WTC11 (cell line): ENCODE results near the gene DDI2. TPM values are rescaled to one million over a fixed set of nuclear protein-coding genes. Genes with fewer than 3 reads are reported as not detected.
A peak's percentile ranks its signal among the peaks of the same experiment; 100 is the strongest.

Source experiments
- ATAC-seq: fragments of 200-7000 bp; cut with Tn5 transposase; 2 replicates; pipeline ENCODE4 v1.10.0; 2021; ENCODE audit warnings: mild to moderate bottlenecking, moderate library complexity
- CTCF ChIA-PET: fragments of 300-600 bp; sonication (Branson Sonifier 250); formaldehyde crosslinking; loops from one replicate; lab custom pipeline; 2021; ENCODE audit warnings: antibody characterized with exemption; lab: Charles Lee
- POLR2A ChIA-PET: fragments of 350-600 bp; sonication (Branson Sonifier 250); formaldehyde crosslinking; loops from one replicate; lab custom pipeline; 2021; ENCODE audit warnings: antibody characterized with exemption; lab: Charles Lee
- DNase-seq: peaks from one replicate; pipeline ENCODE4 v3.0.0; 2021; ENCODE audit warnings: low spot score
- H3K27ac Mint-ChIP-seq: 2 replicates; pipeline ENCODE4 v1.8.0; 2021; ENCODE audit warnings: mixed read lengths
- H3K27me3 Mint-ChIP-seq: 2 replicates; pipeline ENCODE4 v1.8.0; 2021; ENCODE audit warnings: low read depth, mild to moderate bottlenecking, moderate library complexity, mixed read lengths
- H3K36me3 Mint-ChIP-seq: 2 replicates; pipeline ENCODE4 v1.8.0; 2021; ENCODE audit warnings: mixed read lengths
- H3K4me1 Mint-ChIP-seq: 2 replicates; pipeline ENCODE4 v1.8.0; 2022; ENCODE audit warnings: mixed read lengths
- H3K4me3 Mint-ChIP-seq: 2 replicates; pipeline ENCODE4 v1.8.0; 2021; ENCODE audit warnings: mild to moderate bottlenecking, moderate library complexity, mixed read lengths
- H3K9me3 Mint-ChIP-seq: 2 replicates; pipeline ENCODE4 v1.8.0; 2021; ENCODE audit warnings: mixed read lengths
- ETV6 ChIP-seq: sonication (generic); formaldehyde crosslinking; IDR thresholded peaks from 2 replicates; pipeline ENCODE4 v1.8.1; 2022; ENCODE audit warnings: mild to moderate bottlenecking, missing genetic modification reagents
- FOXJ3 ChIP-seq: sonication (generic); formaldehyde crosslinking; IDR thresholded peaks from 2 replicates; pipeline ENCODE4 v1.9.0; 2021; ENCODE audit warnings: missing genetic modification reagents, mild to moderate bottlenecking, borderline replicate concordance
- FOXP1 ChIP-seq: sonication (generic); formaldehyde crosslinking; IDR thresholded peaks from 2 replicates; pipeline ENCODE4 v1.8.0; 2022; ENCODE audit warnings: missing genetic modification reagents, mild to moderate bottlenecking, moderate library complexity, borderline replicate concordance
- HMGA2 ChIP-seq: fragments of 250-450 bp; sonication (Bioruptor Pico); IDR thresholded peaks from 2 replicates; pipeline ENCODE4 v1.4.0; 2021; ENCODE audit warnings: mild to moderate bottlenecking, moderate library complexity
- JUN ChIP-seq: sonication (generic); formaldehyde crosslinking; IDR thresholded peaks from 2 replicates; pipeline ENCODE4 v1.8.0; 2023; ENCODE audit warnings: mild to moderate bottlenecking, missing genetic modification reagents
- NFATC4 ChIP-seq: fragments of 250-450 bp; sonication (Bioruptor Pico); IDR thresholded peaks from 2 replicates; pipeline ENCODE4 v1.9.0; 2021; ENCODE audit warnings: mild to moderate bottlenecking
- TEAD4 ChIP-seq: sonication (generic); formaldehyde crosslinking; IDR thresholded peaks from 2 replicates; pipeline ENCODE4 v1.8.0; 2022; ENCODE audit warnings: mild to moderate bottlenecking, missing genetic modification reagents
- total RNA-seq: library from RNA; stranded (reverse); gene quantifications from 3 replicates; pipeline ENCODE4 v1.2.3, GENCODE V29; 2021
- TF ChIP-seq, protein P1 (sequence below): sonication (generic); formaldehyde crosslinking; conservative IDR thresholded peaks from 2 replicates; pipeline ENCODE4 v1.8.1; 2023; ENCODE audit warnings: mild to moderate bottlenecking, low read depth, missing genetic modification reagents, moderate library complexity
- TF ChIP-seq, protein P2 (sequence below): sonication (generic); formaldehyde crosslinking; IDR thresholded peaks from 2 replicates; pipeline ENCODE4 v1.8.0; 2022; ENCODE audit warnings: mild to moderate bottlenecking, missing genetic modification reagents
- TF ChIP-seq, protein P3 (sequence below): sonication (generic); formaldehyde crosslinking; IDR thresholded peaks from 2 replicates; pipeline ENCODE4 v1.8.1; 2023; ENCODE audit warnings: mild to moderate bottlenecking, missing genetic modification reagents, moderate library complexity
- TF ChIP-seq, protein P4 (sequence below): sonication (generic); formaldehyde crosslinking; IDR thresholded peaks from 2 replicates; pipeline ENCODE4 v1.8.0; 2022; ENCODE audit warnings: mild to moderate bottlenecking, missing genetic modification reagents
- TF ChIP-seq, protein P5 (sequence below): sonication (generic); formaldehyde crosslinking; IDR thresholded peaks from 2 replicates; pipeline ENCODE4 v1.8.1; 2022; ENCODE audit warnings: low read depth, missing genetic modification reagents, borderline replicate concordance
- TF ChIP-seq, protein P6 (sequence below): sonication (generic); formaldehyde crosslinking; IDR thresholded peaks from 2 replicates; pipeline ENCODE4 v1.8.1; 2023; ENCODE audit warnings: mild to moderate bottlenecking, missing genetic modification reagents

DDI2 gene
- total RNA-seq, 1 experiment from 2014 or later = 34.2 TPM

DNA sequence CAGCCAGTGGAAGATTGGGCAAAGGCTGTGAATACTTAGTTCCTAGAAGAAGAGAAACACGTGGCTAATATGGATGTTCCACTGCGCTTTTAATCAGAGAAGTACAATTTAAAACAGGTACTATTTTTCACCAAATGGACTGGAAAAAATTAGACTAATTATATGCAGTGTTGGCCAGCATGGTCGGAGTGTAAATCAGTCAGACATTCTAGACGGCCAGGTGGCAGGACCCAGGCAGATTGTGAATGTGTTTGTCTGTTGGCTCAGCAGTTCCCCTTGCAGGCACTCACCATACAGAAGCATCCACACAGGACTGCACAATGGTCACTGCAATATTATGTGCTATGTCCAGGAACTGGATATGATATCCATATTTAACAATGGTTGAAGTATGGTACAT lies 94.9 kb downstream of the DDI2 start:
- ChIA-PET CTCF (interaction anchor here (0.7 kb wide), 1 partner anchor 100 kb away, joined by 7 read pairs; no protein-coding TSS in a partner anchor), POLR2A (no interaction called here)
- TF ChIP-seq FOXJ3 (no peak), HMGA2 (CRISPR knock-in tag) (no peak), FOXP1 (no peak), TEAD4 (CRISPR knock-in tag) (no peak)
- TF ChIP-seq, protein P1, sequence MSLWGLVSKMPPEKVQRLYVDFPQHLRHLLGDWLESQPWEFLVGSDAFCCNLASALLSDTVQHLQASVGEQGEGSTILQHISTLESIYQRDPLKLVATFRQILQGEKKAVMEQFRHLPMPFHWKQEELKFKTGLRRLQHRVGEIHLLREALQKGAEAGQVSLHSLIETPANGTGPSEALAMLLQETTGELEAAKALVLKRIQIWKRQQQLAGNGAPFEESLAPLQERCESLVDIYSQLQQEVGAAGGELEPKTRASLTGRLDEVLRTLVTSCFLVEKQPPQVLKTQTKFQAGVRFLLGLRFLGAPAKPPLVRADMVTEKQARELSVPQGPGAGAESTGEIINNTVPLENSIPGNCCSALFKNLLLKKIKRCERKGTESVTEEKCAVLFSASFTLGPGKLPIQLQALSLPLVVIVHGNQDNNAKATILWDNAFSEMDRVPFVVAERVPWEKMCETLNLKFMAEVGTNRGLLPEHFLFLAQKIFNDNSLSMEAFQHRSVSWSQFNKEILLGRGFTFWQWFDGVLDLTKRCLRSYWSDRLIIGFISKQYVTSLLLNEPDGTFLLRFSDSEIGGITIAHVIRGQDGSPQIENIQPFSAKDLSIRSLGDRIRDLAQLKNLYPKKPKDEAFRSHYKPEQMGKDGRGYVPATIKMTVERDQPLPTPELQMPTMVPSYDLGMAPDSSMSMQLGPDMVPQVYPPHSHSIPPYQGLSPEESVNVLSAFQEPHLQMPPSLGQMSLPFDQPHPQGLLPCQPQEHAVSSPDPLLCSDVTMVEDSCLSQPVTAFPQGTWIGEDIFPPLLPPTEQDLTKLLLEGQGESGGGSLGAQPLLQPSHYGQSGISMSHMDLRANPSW = no peak
- TF ChIP-seq, protein P2, sequence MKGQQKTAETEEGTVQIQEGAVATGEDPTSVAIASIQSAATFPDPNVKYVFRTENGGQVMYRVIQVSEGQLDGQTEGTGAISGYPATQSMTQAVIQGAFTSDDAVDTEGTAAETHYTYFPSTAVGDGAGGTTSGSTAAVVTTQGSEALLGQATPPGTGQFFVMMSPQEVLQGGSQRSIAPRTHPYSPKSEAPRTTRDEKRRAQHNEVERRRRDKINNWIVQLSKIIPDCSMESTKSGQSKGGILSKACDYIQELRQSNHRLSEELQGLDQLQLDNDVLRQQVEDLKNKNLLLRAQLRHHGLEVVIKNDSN (CRISPR knock-in tag) = no peak
- TF ChIP-seq, protein P3, sequence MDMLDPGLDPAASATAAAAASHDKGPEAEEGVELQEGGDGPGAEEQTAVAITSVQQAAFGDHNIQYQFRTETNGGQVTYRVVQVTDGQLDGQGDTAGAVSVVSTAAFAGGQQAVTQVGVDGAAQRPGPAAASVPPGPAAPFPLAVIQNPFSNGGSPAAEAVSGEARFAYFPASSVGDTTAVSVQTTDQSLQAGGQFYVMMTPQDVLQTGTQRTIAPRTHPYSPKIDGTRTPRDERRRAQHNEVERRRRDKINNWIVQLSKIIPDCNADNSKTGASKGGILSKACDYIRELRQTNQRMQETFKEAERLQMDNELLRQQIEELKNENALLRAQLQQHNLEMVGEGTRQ (CRISPR knock-in tag) = no peak
- TF ChIP-seq, protein P4, sequence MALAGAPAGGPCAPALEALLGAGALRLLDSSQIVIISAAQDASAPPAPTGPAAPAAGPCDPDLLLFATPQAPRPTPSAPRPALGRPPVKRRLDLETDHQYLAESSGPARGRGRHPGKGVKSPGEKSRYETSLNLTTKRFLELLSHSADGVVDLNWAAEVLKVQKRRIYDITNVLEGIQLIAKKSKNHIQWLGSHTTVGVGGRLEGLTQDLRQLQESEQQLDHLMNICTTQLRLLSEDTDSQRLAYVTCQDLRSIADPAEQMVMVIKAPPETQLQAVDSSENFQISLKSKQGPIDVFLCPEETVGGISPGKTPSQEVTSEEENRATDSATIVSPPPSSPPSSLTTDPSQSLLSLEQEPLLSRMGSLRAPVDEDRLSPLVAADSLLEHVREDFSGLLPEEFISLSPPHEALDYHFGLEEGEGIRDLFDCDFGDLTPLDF (CRISPR knock-in tag) = no peak
- TF ChIP-seq, protein P5, sequence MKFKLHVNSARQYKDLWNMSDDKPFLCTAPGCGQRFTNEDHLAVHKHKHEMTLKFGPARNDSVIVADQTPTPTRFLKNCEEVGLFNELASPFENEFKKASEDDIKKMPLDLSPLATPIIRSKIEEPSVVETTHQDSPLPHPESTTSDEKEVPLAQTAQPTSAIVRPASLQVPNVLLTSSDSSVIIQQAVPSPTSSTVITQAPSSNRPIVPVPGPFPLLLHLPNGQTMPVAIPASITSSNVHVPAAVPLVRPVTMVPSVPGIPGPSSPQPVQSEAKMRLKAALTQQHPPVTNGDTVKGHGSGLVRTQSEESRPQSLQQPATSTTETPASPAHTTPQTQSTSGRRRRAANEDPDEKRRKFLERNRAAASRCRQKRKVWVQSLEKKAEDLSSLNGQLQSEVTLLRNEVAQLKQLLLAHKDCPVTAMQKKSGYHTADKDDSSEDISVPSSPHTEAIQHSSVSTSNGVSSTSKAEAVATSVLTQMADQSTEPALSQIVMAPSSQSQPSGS = no peak
- Mint-ChIP-seq H3K9me3 (no peaks in the 10 kb centered on the region), H3K27ac (no peak overlapping the region), H3K4me3 (no peak overlapping the region), H3K36me3 (peaks cover 9% of the 10 kb centered on the region), H3K4me1 (no peaks in the 10 kb centered on the region), H3K27me3 (no peaks in the 10 kb centered on the region)
- DNase-seq (no peak), ATAC-seq (no peak)

DNA sequence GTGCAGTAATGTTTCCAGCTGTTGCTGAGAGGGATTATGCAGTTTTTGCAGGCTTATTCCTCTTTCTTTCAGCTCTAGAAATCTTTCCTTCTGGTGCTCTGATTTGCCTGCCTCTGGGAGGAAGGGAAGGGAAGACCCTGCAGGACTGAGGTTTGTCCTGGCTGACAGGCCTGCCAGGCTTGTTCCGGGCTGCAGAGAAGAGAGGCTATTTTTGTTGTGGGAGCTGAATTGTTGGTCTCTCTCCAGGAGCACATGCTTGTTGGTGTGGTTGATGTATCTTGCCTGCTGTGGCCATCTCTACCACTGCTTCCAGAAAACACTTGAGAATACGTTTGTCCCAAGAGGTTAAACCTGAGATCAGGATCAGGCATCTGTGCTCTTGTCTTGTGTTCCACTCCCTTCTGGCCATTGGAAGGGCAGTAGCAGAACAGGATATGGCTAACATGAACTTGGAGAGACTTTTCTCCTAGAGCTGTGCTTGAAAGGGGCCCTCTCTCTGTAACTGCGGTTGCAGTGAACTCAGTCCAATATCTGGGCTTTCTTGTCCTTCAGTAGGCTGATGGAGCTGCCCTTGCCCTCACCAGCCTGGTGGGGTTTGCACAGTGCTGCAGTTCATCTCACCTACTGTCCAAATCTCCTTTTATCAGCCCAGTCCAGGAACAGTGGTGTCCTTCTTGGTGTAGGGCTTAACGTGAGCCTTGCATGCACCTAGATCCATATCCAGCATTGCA lies 97.3 kb downstream of the DDI2 start:
- no peak for DNase-seq
- H3K27me3 Mint-ChIP-seq = no peaks in the 10 kb centered on the region
- CTCF ChIA-PET = interaction anchor here (0.6 to 1.3 kb wide), 3 partner anchors 26 to 438 kb away, joined by 3 to 4 read pairs (median 4); no protein-coding TSS in a partner anchor
- peaks cover 15% of the 10 kb centered on the region for H3K36me3 Mint-ChIP-seq
- POLR2A ChIA-PET = interaction anchor here (0.5 to 0.6 kb wide), 2 partner anchors 26 to 62 kb away, joined by 3 to 5 read pairs; no protein-coding TSS in a partner anchor
- no peak overlapping the region for H3K4me3 Mint-ChIP-seq
- H3K27ac Mint-ChIP-seq = peak overlapping the region; percentile 20
- no peaks in the 10 kb centered on the region for H3K9me3 Mint-ChIP-seq
- no peaks in the 10 kb centered on the region for H3K4me1 Mint-ChIP-seq
- TF ChIP-seq JUN (no peak), ETV6 (no peak), NFATC4 (CRISPR knock-in tag) (no peak), HMGA2 (CRISPR knock-in tag) (no peak)
- TF ChIP-seq, protein P6, sequence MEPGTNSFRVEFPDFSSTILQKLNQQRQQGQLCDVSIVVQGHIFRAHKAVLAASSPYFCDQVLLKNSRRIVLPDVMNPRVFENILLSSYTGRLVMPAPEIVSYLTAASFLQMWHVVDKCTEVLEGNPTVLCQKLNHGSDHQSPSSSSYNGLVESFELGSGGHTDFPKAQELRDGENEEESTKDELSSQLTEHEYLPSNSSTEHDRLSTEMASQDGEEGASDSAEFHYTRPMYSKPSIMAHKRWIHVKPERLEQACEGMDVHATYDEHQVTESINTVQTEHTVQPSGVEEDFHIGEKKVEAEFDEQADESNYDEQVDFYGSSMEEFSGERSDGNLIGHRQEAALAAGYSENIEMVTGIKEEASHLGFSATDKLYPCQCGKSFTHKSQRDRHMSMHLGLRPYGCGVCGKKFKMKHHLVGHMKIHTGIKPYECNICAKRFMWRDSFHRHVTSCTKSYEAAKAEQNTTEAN (CRISPR knock-in tag) = no peak
- TF ChIP-seq, all 79 proteins: peak for 0
- ATAC-seq = no peak
